Left lung (tissue), 10 donors: ENCODE data around the gene ANKS6. TPM values are rescaled to one million over a fixed set of nuclear protein-coding genes. Genes with fewer than 3 reads are reported as not detected.
A peak's percentile ranks its signal among the peaks of the same experiment; 100 is the strongest.

Experiments used
- ATAC-seq: fragments of 200-7000 bp; cut with Tn5 transposase; one replicate; pipeline ENCODE4 v1.9.1; 2020; ENCODE audit warnings: moderate library complexity
- DNase-seq, 4 donors: peaks; one replicate each; pipeline ENCODE4 v3.0.0-alpha.2; 2013 to 2020
- H3K27ac ChIP-seq, 2 donors: fragments of 200-600 bp; sonication (generic) in 1 of 2; one replicate each; pipeline versions ENCODE4 v1.5.0 to v1.8.0; 2020 to 2021
- H3K27me3 ChIP-seq, 2 donors: fragments of 200-600 bp; sonication (generic) in 1 of 2; one replicate each; pipeline versions ENCODE4 v1.5.0 to v1.8.0; 2020 to 2021
- H3K36me3 ChIP-seq, 2 donors: fragments of 200-600 bp; sonication (generic) in 1 of 2; one replicate each; pipeline versions ENCODE4 v1.5.0 to v1.8.0; 2020 to 2021
- H3K4me1 ChIP-seq, 2 donors: fragments of 200-600 bp; one replicate each; pipeline ENCODE4 v1.8.0; 2021
- H3K4me3 ChIP-seq, 2 donors: fragments of 200-600 bp; sonication (generic) in 1 of 2; one replicate each; pipeline versions ENCODE4 v1.5.0 to v1.8.0; 2020 to 2021; ENCODE audit warnings: mild to moderate bottlenecking in 1 of 2
- H3K9me3 ChIP-seq, 2 donors: fragments of 200-600 bp; sonication (generic) in 1 of 2; one replicate each; pipeline versions ENCODE4 v1.5.0 to v1.8.0; 2020 to 2021
- CTCF ChIP-seq, 2 donors: fragments of 200-600 bp; sonication (generic) in 1 of 2; IDR thresholded peaks; one replicate each; pipeline versions ENCODE4 v1.5.0 to v1.8.0; 2021; ENCODE audit warnings: antibody characterized with exemption in 2 of 2
- intact Hi-C, 2 donors: fragments of 100-400 bp; cut with DNase I; formaldehyde crosslinking; loops; one replicate each; pipeline versions ENCODE4 v1.11.2 to v1.14.2; 2022
- polyA plus RNA-seq, 6 donors: library from polyadenylated mRNA; unstranded; fragments of 120-200 nt; gene quantifications; one replicate each; pipeline ENCODE4 v1.2.1, GENCODE V29; 2013; ENCODE audit not compliant: insufficient read length in 6 of 6
- total RNA-seq, 2 donors: library from RNA; stranded (reverse); fragmentation: NEBNext Ultra II Directional; extraction: Animal tissue kit (Norgen Biotek cat#: 25700); gene quantifications; one replicate each; pipeline ENCODE4 v1.2.1, GENCODE V29; 2021
- donor health status: DM: no; HTN: yes; CAD: no.
- donor health status: DM: no; HTN: no; CAD: no.

The ANKS6 gene
- total and polyA plus RNA-seq, 8 donors = 21.7 to 31.6 (median 25.0) TPM

- intact Hi-C loops = no loop called here
- no peaks in the 10 kb centered on the region for H3K36me3 ChIP-seq
- no peak overlapping the region for H3K4me3 ChIP-seq
- TF ChIP-seq CTCF (IDR thresholded peaks at IDR 0.05) = no peak
- DNase-seq (peak in 2 of 4 donors; percentile 35 to 52), ATAC-seq (peak; percentile 37)
- H3K9me3 ChIP-seq = no peaks in the 10 kb centered on the region
- no peak overlapping the region for H3K27ac ChIP-seq
- peaks cover 0 to 20% of the 10 kb centered on the region in 2 donors for H3K4me1 ChIP-seq
- H3K27me3 ChIP-seq = peaks cover 40 to 84% of the 10 kb centered on the region in 2 donors
These were observed 86.1 kb downstream of the ANKS6 start for GRCh38 chr9:98709968-98710965.

- ATAC-seq = no peak
These were observed 87.1 kb downstream of the ANKS6 start, which contains the start of gene GABBR2 for GRCh38 chr9:98708933-98709911. GABBR2 (minus strand) TSS chr9:98708935; CDS start chr9:98708737, 198 bp downstream.

GRCh38 chr9:98708103-98708932 lies 88.0 kb downstream of the ANKS6 start:
- DNase-seq = no peak
- no peak for TF ChIP-seq CTCF (IDR thresholded peaks at IDR 0.05)
- peak overlapping the region in 1 of 2 donors; percentile 19 for H3K4me3 ChIP-seq
- no peak overlapping the region for H3K27ac ChIP-seq
- H3K27me3 ChIP-seq = peaks cover 40 to 99% of the 10 kb centered on the region in 2 donors
- H3K9me3 ChIP-seq = no peaks in the 10 kb centered on the region
- intact Hi-C loops = no loop called here
- H3K36me3 ChIP-seq = no peaks in the 10 kb centered on the region
- peaks cover 0 to 20% of the 10 kb centered on the region in 2 donors for H3K4me1 ChIP-seq
- ATAC-seq = no peak

More at GRCh38 chr9:98708933-98709911, 87.1 kb downstream of the ANKS6 start, which contains the start of gene GABBR2:
- Histone ChIP-seq H3K27ac (no peak within 1 kb of the TSS), H3K9me3 (no peaks in the 10 kb centered on the region), H3K27me3 (peaks cover 40 to 94% of the 10 kb centered on the region in 2 donors), H3K4me1 (peaks cover 0 to 20% of the 10 kb centered on the region in 2 donors), H3K4me3 (peak within 1 kb of the TSS in 1 of 2 donors; percentile 19), H3K36me3 (no peaks in the 10 kb centered on the region)
- no peak for DNase-seq
- no peak for TF ChIP-seq CTCF (IDR thresholded peaks at IDR 0.05)
- intact Hi-C loops = no loop called here

GRCh38 chr9:98707166-98708102 lies 88.9 kb downstream of the ANKS6 start:
- Histone ChIP-seq H3K27me3 (peaks cover 40 to 99% of the 10 kb centered on the region in 2 donors), H3K9me3 (no peaks in the 10 kb centered on the region), H3K36me3 (no peaks in the 10 kb centered on the region), H3K4me3 (no peak overlapping the region), H3K27ac (no peak overlapping the region), H3K4me1 (peaks cover 0 to 20% of the 10 kb centered on the region in 2 donors)
- ATAC-seq (peak; percentile 91), DNase-seq (peak in 2 of 4 donors; percentile 47 to 80)
- TF ChIP-seq CTCF (IDR thresholded peaks at IDR 0.05) = peak in 1 of 2 donors; percentile 17
- intact Hi-C loops = no loop called here
